ENCODE data around the gene GUCY2D.
"Not testable (repeated sequence)": the region's sequence is repeated elsewhere in the genome, so short reads cannot be mapped to it uniquely, and the experiment has no call there.

The GUCY2D gene

GRCh38 chr17:8044819-8045810 is 42.7 kb downstream of the GUCY2D start:
- DNase-seq (ENCODE audit: low spot score): no peak

GRCh38 chr17:8046306-8046928 is 44.0 kb downstream of the GUCY2D start:
- DNase-seq (ENCODE audit: low spot score): no peak

DNA sequence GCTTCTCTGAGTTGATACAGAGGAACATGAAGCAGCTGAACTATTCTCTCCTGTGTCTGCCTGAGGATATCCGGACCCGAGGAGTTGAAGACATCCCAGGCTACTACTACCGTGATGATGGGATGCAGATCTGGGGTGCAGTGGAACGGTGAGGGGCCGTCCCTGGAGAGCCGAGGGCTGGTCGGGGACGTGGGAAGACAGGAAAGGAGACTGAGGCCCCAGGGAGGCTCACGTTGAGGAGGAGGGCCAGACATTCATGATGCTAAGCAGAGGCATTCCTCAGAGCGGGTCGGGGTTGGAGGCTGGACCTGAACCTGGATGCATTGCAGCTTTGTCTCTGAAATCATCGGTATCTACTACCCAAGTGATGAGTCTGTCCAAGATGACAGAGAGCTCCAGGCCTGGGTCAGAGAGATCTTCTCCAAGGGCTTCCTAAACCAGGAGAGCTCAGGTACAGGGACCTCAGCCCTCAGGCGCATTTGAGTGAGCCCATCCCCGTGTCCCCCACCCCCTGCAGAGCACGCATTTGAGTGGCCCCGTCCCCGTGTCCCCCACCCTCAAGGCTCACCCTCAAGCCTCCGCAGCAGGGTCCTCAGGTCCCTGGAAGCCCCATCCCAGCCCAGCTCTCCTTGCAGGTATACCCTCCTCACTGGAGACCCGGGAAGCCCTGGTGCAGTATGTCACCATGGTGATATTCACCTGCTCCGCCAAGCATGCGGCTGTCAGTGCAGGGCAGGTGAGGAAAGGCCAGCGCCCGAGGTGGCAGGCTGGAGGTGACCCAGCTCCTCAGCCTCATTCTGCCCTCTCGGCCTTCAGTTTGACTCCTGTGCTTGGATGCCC is 44.7 kb downstream of the GUCY2D start:
- no peak for DNase-seq (ENCODE audit: low spot score)

DNA sequence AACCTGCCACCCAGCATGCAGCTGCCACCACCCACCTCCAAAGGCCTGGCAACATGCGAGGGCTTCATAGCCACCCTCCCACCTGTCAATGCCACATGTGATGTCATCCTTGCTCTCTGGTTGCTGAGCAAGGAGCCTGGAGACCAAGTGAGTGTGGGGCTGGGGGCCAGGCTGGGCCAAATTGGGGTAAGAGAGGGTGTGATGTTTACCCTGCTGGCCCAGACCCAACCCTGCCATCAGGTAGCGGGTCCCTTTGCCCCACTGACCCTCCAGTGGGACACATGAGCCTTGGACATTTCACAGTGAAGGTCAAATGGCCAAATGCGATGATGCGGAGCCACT is 45.3 kb downstream of the GUCY2D start:
- no peak for DNase-seq (ENCODE audit: low spot score)

GRCh38 chr17:8048236-8048635 is 45.8 kb downstream of the GUCY2D start:
- DNase-seq (ENCODE audit: low spot score): no peak

GRCh38 chr17:8048736-8049135 is 46.3 kb downstream of the GUCY2D start:
- no peak for DNase-seq (ENCODE audit: low spot score)

DNA sequence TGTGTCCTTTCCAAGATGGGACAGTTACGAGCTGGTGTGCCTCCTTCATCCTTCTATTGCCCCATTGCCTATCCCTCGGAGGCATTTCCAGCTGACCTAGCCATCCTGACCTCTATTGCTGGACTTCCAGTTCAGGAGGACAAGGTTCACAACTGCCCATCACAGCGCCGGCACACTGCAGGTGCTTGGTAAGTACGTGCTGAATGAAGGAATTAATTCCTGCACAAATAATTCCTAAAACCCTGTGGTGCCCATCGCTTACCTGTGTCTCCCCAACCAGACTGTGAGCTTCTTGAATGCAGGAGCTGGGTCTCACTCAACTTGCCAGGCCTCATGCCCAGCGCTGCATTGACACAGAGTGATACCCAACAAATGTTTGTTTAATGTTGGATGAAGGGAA is 49.4 kb downstream of the GUCY2D start:
- DNase-seq (ENCODE audit: low spot score): no peak

- no peak for DNase-seq (ENCODE audit: low spot score)
Measured at GRCh38 chr17:8052256-8053252, 50.1 kb downstream of the GUCY2D start.

GRCh38 chr17:8053600-8053999 is 51.2 kb downstream of the GUCY2D start:
- no peak for DNase-seq (ENCODE audit: low spot score)

GRCh38 chr17:8055851-8056231 is 53.4 kb downstream of the GUCY2D start:
- DNase-seq (ENCODE audit: low spot score): no peak

DNA sequence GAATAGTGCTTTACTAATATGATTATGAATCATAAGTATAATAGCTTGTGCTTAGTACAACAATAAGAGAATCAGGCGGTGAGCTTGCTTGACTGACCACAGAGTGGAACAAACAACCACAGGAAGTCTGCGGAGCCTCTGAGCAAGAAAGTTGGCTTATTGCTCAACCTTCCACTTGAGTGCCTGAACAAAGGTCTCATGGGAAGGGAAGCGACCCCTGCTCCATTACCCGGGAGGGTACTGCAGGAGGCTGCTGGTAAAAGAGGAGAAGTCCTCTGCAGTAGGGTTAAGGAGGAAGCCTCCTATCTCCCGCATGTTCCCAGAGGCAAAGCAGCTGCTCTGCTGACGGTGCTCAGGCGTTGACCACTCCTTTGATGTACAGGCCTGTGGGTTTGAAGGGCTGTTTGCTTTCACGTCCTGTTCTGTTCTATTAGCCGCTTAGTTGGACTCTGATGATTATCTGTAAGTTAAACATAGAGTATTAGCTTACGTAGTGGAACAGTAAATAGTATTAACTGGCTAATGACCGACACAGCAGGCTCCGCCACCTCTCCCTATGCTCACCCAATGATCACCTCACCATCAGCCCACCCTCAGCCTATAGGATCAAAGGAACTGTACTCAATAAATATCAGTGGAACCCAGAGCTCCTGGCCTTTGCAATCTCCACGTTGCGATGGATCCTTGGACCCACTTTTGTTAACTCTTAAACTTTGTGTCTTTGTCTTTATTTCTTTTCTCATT is 54.0 kb downstream of the GUCY2D start:
- no peak for DNase-seq (ENCODE audit: low spot score)

DNA sequence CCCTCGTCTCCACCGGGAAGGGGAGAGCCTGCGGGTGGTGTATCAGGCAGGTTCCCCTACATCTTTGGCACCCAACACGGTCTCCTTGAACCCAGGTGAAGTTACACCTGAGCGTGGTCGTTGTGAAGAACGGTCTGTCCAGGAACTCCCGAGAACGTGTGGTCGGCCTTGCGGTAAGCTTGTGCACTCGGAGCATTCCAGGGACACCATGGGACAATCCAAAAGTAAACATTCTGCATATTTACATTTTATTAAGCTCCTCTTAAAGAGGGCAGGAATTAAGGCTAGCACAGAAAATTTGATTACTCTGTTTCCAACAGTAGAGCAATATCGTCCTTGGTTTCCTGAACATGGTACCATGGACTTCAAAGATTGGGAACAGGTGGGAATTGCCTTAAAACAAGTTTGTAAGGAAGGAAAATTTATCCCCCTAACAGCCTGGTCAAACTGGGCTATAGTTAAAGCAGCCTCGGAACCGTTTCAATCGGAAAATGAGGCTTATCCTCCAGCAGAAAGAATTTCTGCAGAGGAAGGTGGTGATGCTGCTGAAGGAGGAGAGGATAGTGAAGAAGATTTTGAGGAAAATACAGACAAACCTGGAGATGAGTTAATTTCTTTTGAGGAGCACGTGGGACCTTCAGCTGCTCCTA is 54.7 kb downstream of the GUCY2D start:
- DNase-seq (ENCODE audit: low spot score): no peak

DNA sequence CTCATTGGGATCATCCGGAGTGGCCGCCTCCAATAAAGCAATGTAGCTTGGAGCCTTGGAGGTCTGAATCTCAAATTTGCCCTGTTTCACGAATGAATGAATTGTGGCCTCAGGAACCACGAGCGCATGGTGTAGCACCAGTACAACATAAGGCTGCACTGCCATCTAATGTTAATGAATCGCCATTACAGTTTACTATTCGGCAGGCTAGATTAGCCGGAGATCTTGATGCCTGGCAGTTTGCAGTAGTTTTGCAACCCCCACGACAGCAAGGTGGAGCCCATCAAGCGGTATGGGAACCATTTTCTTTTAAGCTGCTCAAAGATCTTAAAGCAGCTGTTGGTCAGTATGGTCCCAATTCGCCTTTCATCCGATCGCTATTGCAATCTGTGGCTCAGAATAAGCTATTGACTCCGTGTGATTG is 55.3 kb downstream of the GUCY2D start:
- peak; percentile 88 for DNase-seq (ENCODE audit: low spot score)

DNA sequence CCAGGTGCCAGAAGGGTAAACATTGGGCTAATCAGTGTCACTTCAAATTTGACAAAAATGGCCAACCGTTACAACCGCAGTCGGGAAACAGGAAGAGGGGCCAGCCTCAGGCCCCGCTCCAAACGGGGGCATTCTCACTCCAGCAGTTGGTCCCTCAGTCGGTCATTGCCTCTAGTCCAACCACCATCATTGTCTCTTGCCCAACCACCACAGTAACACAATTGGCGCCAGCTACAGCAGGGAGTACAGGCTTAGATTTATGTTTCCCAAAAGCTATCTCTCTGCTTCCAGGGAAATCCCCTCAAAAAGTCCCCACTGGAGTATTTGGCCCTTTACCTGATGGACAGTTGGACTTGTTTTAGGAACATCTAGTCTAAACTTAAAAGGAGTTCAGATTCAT is 56.7 kb downstream of the GUCY2D start:
- DNase-seq (ENCODE audit: low spot score): no peak

- DNase-seq (ENCODE audit: low spot score): peak; percentile 86
Measured at GRCh38 chr17:8060274-8060673, 57.9 kb downstream of the GUCY2D start.

GRCh38 chr17:8061851-8062250 is 59.4 kb downstream of the GUCY2D start:
- not testable (repeated sequence) for DNase-seq (ENCODE audit: low spot score)

DNA sequence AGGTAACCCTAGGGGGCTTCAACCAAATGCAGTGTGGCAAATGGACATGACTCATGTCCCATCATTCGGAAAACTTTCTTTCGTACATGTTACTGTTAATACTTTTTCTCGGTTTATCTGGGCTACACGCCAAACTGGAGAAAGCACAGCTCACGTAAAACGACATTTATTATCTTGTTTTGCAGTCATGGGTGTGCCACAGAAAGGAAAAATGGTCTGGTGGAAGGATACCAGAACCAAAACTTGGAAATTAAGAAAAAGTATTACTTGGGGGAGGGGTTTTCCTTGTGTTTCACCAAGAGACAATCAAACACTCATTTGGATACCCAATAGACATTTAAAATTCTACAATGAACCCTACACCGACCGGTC is 60.0 kb downstream of the GUCY2D start:
- no peak for DNase-seq (ENCODE audit: low spot score)

GRCh38 chr17:8062807-8063483 is 60.5 kb downstream of the GUCY2D start:
- no peak for DNase-seq (ENCODE audit: low spot score)

GRCh38 chr17:8063761-8064534 is 61.5 kb downstream of the GUCY2D start:
- no peak for DNase-seq (ENCODE audit: low spot score)
